CD4-positive, CD25-positive, alpha-beta regulatory T cell (primary cell): Measurements from ENCODE around the gene KIR2DL4. TPM values are rescaled to one million over a fixed set of nuclear protein-coding genes. Genes with fewer than 3 reads are reported as not detected.
"Not testable (repeated sequence)": the region's sequence is repeated elsewhere in the genome, so short reads cannot be mapped to it uniquely, and the experiment has no call there.

ENCODE experiments used
- ATAC-seq, 2 donors: fragments of 150-1000 bp; cut with Tn5 transposase; one replicate each; pipeline ENCODE4 v1.10.0; 2021; ENCODE audit warnings: low read depth in 2 of 2, moderate number of reproducible peaks in 2 of 2, moderate library complexity in 1 of 2
- DNase-seq, 3 donors: peaks; one replicate each; pipeline versions ENCODE4 v3.0.0 to v3.0.0-alpha.2; 2012 to 2022; ENCODE audit warnings: mixed read lengths in 1 of 3
- H3K27ac ChIP-seq: one replicate; pipeline ENCODE4 v1.7.0; 2013; ENCODE audit warnings: mild to moderate bottlenecking, low read length; ENCODE audit not compliant: insufficient read depth, poor library complexity, severe bottlenecking
- H3K27me3 ChIP-seq: one replicate; pipeline ENCODE4 v1.7.0; 2013; ENCODE audit warnings: low read length; ENCODE audit not compliant: control insufficient read depth, insufficient read depth
- H3K36me3 ChIP-seq: one replicate; pipeline ENCODE4 v1.7.0; 2013; ENCODE audit warnings: mild to moderate bottlenecking, low read length, moderate library complexity; ENCODE audit not compliant: control insufficient read depth, insufficient read depth
- H3K4me1 ChIP-seq: 2 replicates; pipeline ENCODE4 v1.7.0; 2013; ENCODE audit warnings: mild to moderate bottlenecking, low read length; ENCODE audit not compliant: insufficient read depth, control insufficient read depth, poor library complexity, severe bottlenecking
- H3K4me3 ChIP-seq: one replicate; pipeline ENCODE4 v1.7.0; 2013; ENCODE audit warnings: low read depth, mild to moderate bottlenecking, low read length, moderate library complexity
- H3K9me3 ChIP-seq, 2 experiments: 1 replicate in 1 of 2; 2 replicates in 1 of 2; pipeline ENCODE4 v1.7.0; 2013; ENCODE audit warnings: low read length in 2 of 2, mild to moderate bottlenecking in 1 of 2, moderate library complexity in 1 of 2; ENCODE audit not compliant: control insufficient read depth in 2 of 2
- H3K27ac Mint-ChIP-seq, 3 donors: one replicate each; pipeline ENCODE4 v1.8.0; 2020 to 2022; ENCODE audit warnings: mild to moderate bottlenecking in 3 of 3, mixed read lengths in 3 of 3, moderate library complexity in 2 of 3
- H3K27me3 Mint-ChIP-seq: one replicate; pipeline ENCODE4 v1.8.0; 2022; ENCODE audit warnings: mild to moderate bottlenecking, mixed read lengths
- H3K36me3 Mint-ChIP-seq: one replicate; pipeline ENCODE4 v1.8.0; 2020; ENCODE audit warnings: mixed read lengths
- H3K4me1 Mint-ChIP-seq, 4 donors: one replicate each; pipeline ENCODE4 v1.8.0; 2020 to 2022; ENCODE audit warnings: mixed read lengths in 4 of 4, mild to moderate bottlenecking in 1 of 4
- H3K4me3 Mint-ChIP-seq, 4 donors: one replicate each; pipeline ENCODE4 v1.8.0; 2020 to 2022; ENCODE audit warnings: mild to moderate bottlenecking in 4 of 4, mixed read lengths in 4 of 4, moderate library complexity in 3 of 4
- H3K9me3 Mint-ChIP-seq, 7 donors: one replicate each; pipeline ENCODE4 v1.8.0; 2020 to 2022; ENCODE audit warnings: mixed read lengths in 7 of 7, mild to moderate bottlenecking in 3 of 7, moderate library complexity in 2 of 7
- polyA plus RNA-seq, 4 donors: library from polyadenylated mRNA; unstranded; fragments of 300-500 nt; fragmentation: Illumina TruSeq; gene quantifications; one replicate each; pipeline ENCODE4 v1.2.3, GENCODE V29; 2021
- total RNA-seq: library from RNA; stranded (reverse); gene quantifications from one replicate; pipeline ENCODE4 v1.2.3, GENCODE V29; 2022

The KIR2DL4 gene
- total and polyA plus RNA-seq, 5 donors from 2014 or later: not detected

DNA sequence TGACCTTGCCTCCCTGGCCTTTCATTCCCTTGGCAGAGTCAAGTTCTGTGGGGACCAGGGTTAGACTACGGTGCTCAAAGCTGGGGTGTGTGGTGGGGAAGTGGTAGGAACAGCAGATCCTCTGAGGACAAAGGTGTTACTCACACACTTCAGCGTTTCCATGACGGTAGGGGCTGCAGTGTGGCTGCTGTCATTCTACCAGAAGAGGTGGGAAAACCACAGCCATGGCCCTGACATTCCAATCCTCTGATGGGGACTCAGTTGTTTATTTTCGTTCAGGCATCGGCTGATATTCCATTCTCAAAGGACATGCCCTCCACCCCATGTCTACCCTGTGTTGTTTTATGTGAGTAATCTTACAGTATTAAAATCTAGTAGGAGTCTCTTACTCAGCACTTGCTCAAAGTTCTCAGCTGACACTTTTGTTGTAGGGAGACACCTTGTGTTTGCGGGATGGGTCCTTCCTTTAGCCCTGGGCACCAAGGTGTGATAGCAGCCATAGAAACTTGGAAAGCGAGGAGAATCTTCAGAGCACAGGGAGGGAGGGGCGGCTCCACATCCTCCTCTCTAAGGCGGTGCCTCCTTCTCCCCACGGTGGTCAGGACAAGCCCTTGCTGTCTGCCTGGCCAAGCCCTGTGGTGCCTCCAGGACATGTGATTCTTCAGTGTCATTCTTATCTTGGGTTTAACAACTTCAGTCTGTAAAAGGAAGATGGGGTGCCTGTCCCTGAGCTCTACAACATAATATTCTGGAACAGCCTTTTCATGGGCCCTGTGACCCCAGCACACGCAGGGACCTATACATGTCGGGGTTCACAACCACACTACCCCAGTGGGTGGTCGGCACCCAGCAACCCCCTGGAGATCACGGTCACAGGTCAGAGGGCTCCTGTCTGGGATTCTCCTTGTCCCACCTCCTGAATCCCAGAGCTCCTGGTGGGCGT is 32.1 kb upstream of the KIR2DL4 start:
- H3K4me3 Mint-ChIP-seq, H3K9me3 Mint-ChIP-seq, H3K4me1 ChIP-seq, H3K27ac ChIP-seq, H3K36me3 Mint-ChIP-seq, H3K27me3 ChIP-seq, H3K4me1 Mint-ChIP-seq, H3K9me3 ChIP-seq, H3K36me3 ChIP-seq, H3K27ac Mint-ChIP-seq, H3K27me3 Mint-ChIP-seq, ATAC-seq, DNase-seq, H3K4me3 ChIP-seq: not testable (repeated sequence)

DNA sequence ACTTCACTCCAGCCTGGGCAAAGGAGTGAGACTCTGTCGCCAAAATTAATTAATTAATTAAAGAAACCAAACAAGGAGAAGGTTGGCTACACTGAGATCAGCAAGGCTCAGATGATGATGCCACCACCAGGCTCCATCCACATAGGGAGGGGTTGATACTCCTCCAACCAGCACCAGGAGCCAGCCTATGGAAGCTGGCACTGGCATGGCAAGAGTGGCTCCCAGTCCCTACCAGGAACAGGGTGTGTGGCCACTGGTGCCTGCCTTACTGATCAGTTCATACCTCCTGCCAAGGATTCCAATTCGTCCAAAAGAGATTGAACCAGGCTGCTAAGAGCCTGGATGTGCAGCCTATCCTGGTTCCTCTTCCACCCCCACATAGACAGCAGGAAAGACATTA is 30.7 kb upstream of the KIR2DL4 start:
- H3K36me3 ChIP-seq, H3K4me3 Mint-ChIP-seq, H3K27me3 ChIP-seq, H3K27ac Mint-ChIP-seq, H3K27me3 Mint-ChIP-seq, ATAC-seq, H3K36me3 Mint-ChIP-seq, H3K4me1 ChIP-seq, H3K4me1 Mint-ChIP-seq, H3K27ac ChIP-seq, H3K4me3 ChIP-seq, H3K9me3 Mint-ChIP-seq, H3K9me3 ChIP-seq, DNase-seq: not testable (repeated sequence)

DNA sequence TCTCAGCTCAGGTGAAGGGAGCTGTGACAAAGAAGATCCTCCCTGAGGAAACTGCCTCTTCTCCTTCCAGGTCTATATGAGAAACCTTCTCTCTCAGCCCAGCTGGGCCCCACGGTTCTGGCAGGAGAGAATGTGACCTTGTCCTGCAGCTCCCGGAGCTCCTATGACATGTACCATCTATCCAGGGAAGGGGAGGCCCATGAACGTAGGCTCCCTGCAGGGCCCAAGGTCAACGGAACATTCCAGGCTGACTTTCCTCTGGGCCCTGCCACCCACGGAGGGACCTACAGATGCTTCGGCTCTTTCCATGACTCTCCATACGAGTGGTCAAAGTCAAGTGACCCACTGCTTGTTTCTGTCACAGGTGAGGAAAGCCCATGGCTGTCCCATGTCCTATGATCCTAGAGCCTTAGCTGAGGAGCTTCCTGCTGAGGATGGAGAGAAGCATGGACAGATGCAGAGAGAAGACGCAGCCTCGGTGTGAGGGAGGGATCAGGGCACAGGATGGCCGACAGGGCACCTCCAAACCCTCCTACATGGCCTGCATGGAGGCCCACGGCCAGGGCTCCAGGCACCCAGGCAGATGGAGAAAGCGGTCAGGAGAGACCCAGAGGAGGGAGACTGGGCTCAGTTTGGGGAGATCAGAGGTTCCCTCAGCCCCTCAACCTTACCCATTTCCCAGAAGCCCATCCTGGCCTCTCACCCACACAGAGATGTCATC is 28.2 kb upstream of the KIR2DL4 start:
- H3K27me3 ChIP-seq, H3K9me3 ChIP-seq, H3K4me1 ChIP-seq, H3K27ac ChIP-seq, H3K4me3 ChIP-seq, H3K27ac Mint-ChIP-seq, H3K27me3 Mint-ChIP-seq, H3K4me1 Mint-ChIP-seq, H3K36me3 ChIP-seq, H3K9me3 Mint-ChIP-seq, ATAC-seq, H3K36me3 Mint-ChIP-seq, DNase-seq, H3K4me3 Mint-ChIP-seq: not testable (repeated sequence)

DNA sequence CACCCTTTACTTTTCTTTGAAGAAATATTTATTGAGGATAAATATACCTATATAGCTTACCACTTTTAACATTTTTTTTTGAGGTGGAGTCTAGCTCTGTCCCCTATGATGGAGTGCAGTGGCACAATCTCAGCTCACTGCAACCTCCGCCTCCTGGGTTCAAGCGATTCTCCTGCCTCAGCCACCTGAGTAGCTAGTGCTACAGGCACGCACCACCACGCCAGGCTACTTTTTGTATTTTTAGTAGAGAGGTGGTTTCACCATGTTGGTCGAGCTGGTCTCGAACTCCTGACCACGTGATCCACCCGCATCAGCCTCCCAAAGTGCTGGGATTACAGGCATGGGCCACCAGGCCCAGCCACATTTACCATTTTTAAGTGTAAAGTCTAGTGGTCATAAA is 27.6 kb upstream of the KIR2DL4 start:
- H3K9me3 ChIP-seq, H3K4me1 ChIP-seq, H3K27ac Mint-ChIP-seq, H3K27me3 Mint-ChIP-seq, H3K36me3 Mint-ChIP-seq, H3K4me3 ChIP-seq, H3K4me1 Mint-ChIP-seq, H3K27ac ChIP-seq, H3K4me3 Mint-ChIP-seq, H3K9me3 Mint-ChIP-seq, H3K36me3 ChIP-seq, DNase-seq, H3K27me3 ChIP-seq, ATAC-seq: not testable (repeated sequence)

DNA sequence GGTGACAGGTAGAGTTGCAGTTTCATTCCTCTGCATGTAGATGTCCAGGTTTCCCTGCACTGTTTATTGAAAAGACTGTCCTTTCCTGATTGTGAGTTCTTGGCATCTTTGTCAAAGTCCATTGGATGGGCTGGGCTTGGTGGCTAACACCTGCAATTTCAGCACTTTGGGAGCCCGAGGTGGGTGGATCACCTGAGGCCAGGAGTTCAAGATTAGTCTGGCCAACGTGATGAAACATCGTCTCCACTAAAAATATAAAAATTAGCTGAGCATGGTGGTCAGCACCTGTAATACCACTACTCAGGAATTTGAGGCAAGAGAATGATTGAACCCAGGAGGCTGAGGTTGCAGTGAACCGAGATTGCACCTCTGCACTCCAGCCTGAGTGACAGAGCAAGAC is 25.6 kb upstream of the KIR2DL4 start:
- not testable (repeated sequence) for DNase-seq, ATAC-seq, H3K4me1 ChIP-seq, H3K36me3 ChIP-seq, H3K4me3 Mint-ChIP-seq, H3K27me3 ChIP-seq, H3K27me3 Mint-ChIP-seq, H3K9me3 ChIP-seq, H3K27ac ChIP-seq, H3K4me1 Mint-ChIP-seq, H3K4me3 ChIP-seq, H3K36me3 Mint-ChIP-seq, H3K27ac Mint-ChIP-seq
- H3K9me3 Mint-ChIP-seq: peaks cover 0 to 10% (median 2%) of the 10 kb centered on the region in 7 donors

DNA sequence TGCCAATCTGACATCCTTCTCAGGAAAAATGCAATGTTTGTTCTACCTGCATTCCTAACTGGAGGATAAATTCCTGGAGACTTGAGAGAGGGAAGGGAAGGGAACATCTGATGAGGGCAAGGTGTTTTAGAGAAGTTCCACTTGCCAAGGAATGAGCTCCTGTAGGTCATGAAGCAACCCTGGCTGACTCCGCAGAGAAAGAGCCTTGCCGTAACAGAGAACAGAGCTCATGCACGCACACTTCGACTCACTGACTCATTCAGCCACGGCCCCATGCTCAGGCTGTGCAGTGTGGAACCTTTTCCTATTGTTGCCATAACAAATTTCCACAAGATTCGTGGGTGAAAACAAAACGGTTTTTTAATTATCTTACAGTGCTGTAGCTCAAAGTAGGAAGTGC is 24.5 kb upstream of the KIR2DL4 start:
- not testable (repeated sequence) for DNase-seq

DNA sequence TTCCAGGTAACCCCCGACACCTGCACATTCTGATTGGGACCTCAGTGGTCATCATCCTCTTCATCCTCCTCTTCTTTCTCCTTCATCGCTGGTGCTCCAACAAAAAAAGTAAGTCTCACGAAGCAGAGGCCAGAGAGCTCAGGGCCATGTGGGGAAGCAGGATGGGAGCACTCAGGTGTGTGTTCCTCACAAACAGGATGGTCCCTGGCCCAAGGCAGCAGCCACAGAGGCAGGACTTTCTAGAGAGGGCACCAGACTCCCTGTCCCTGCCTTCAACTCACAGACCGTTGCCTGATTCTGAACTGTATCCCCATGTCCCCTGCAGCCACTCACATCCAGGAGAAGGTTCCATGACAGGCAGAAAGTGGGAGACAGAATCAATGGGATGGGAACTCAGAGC is 20.5 kb upstream of the KIR2DL4 start:
- H3K27me3 Mint-ChIP-seq, H3K4me1 ChIP-seq, H3K27ac ChIP-seq, DNase-seq, H3K4me1 Mint-ChIP-seq, H3K36me3 Mint-ChIP-seq, H3K4me3 ChIP-seq, H3K27ac Mint-ChIP-seq, ATAC-seq, H3K9me3 Mint-ChIP-seq, H3K9me3 ChIP-seq, H3K36me3 ChIP-seq, H3K4me3 Mint-ChIP-seq, H3K27me3 ChIP-seq: not testable (repeated sequence)

More for the DNA sequence above, 24.5 kb upstream of the KIR2DL4 start:
- H3K4me1 Mint-ChIP-seq, H3K4me1 ChIP-seq, H3K27ac ChIP-seq, H3K27me3 ChIP-seq, H3K4me3 Mint-ChIP-seq, H3K27ac Mint-ChIP-seq, H3K27me3 Mint-ChIP-seq, H3K36me3 Mint-ChIP-seq, H3K4me3 ChIP-seq, ATAC-seq, H3K9me3 ChIP-seq, H3K36me3 ChIP-seq: not testable (repeated sequence)
- H3K9me3 Mint-ChIP-seq: peaks cover 0 to 10% (median 0%) of the 10 kb centered on the region in 7 donors
